ENCODE measurements around the gene ZFX.

The ZFX gene

GRCh38 chrX:24242649-24243175 is 93.2 kb downstream of the ZFX start:
- DNase-seq: no peak

GRCh38 chrX:24243188-24243587 is 93.7 kb downstream of the ZFX start:
- no peak for DNase-seq

- DNase-seq: no peak
Observed at GRCh38 chrX:24243692-24244091, 94.2 kb downstream of the ZFX start.

- no peak for DNase-seq
Observed at GRCh38 chrX:24245202-24245601, 95.7 kb downstream of the ZFX start.

- DNase-seq: no peak
Observed at GRCh38 chrX:24248042-24248441, 98.5 kb downstream of the ZFX start.

GRCh38 chrX:24253030-24253429 is 103.5 kb downstream of the ZFX start:
- no peak for DNase-seq

GRCh38 chrX:24253469-24253868 is 103.9 kb downstream of the ZFX start:
- no peak for DNase-seq

GRCh38 chrX:24257011-24257410 is 107.5 kb downstream of the ZFX start:
- no peak for DNase-seq

- DNase-seq: peak; percentile 30
Observed at GRCh38 chrX:24259544-24260240, 110.2 kb downstream of the ZFX start.

- no peak for DNase-seq
Observed at GRCh38 chrX:24260842-24261550, 111.5 kb downstream of the ZFX start.

GRCh38 chrX:24262309-24262708 is 112.8 kb downstream of the ZFX start:
- DNase-seq: no peak

- DNase-seq: no peak
Observed at GRCh38 chrX:24264383-24264782, 114.9 kb downstream of the ZFX start.

Measured in NCI-H1092 (cell line).